Measurements from ENCODE around the gene SYT7.
A peak's percentile ranks its signal among the peaks of the same experiment; 100 is the strongest.
"Not testable (repeated sequence)": the region's sequence is repeated elsewhere in the genome, so short reads cannot be mapped to it uniquely, and the experiment has no call there.

SYT7 gene

GRCh38 chr11:61581030-61581928, at the start of gene SYT7:
Gene SYT7 (minus strand): TSS chr11:61581076. CDS start chr11:61580820, 256 bp downstream.
- DNase-seq: peak; percentile 60

GRCh38 chr11:61630089-61630488, 49.2 kb upstream of the SYT7 start:
- DNase-seq: no peak

GRCh38 chr11:61629082-61629833, 48.4 kb upstream of the SYT7 start:
- no peak for DNase-seq

GRCh38 chr11:61628662-61628970, 47.7 kb upstream of the SYT7 start:
- no peak for DNase-seq

- DNase-seq: no peak
Measured at GRCh38 chr11:61627850-61628661, 47.2 kb upstream of the SYT7 start.

- DNase-seq: no peak
Measured at GRCh38 chr11:61626580-61627380, 45.9 kb upstream of the SYT7 start.

- no peak for DNase-seq
Measured at GRCh38 chr11:61625525-61625924, 44.6 kb upstream of the SYT7 start.

- DNase-seq: no peak
Measured at GRCh38 chr11:61621917-61622585, 41.2 kb upstream of the SYT7 start.

GRCh38 chr11:61619471-61620226, 38.8 kb upstream of the SYT7 start:
- DNase-seq: no peak

- no peak for DNase-seq
Measured at GRCh38 chr11:61618978-61619377, 38.1 kb upstream of the SYT7 start.

- DNase-seq: no peak
Measured at GRCh38 chr11:61617515-61617914, 36.6 kb upstream of the SYT7 start.

- DNase-seq: no peak
Measured at GRCh38 chr11:61616434-61616833, 35.6 kb upstream of the SYT7 start.

- not testable (repeated sequence) for DNase-seq
Measured at GRCh38 chr11:61614782-61615181, 33.9 kb upstream of the SYT7 start.

- DNase-seq: no peak
Measured at GRCh38 chr11:61613870-61614269, 33.0 kb upstream of the SYT7 start.

- no peak for DNase-seq
Measured at GRCh38 chr11:61613051-61613450, 32.2 kb upstream of the SYT7 start.

- no peak for DNase-seq
Measured at GRCh38 chr11:61611309-61611708, 30.4 kb upstream of the SYT7 start.

GRCh38 chr11:61610905-61611304, 30.0 kb upstream of the SYT7 start:
- DNase-seq: no peak

- no peak for DNase-seq
Measured at GRCh38 chr11:61609980-61610366, 29.1 kb upstream of the SYT7 start.

GRCh38 chr11:61609000-61609979, 28.4 kb upstream of the SYT7 start:
- no peak for DNase-seq

All from NCI-H1436 treated with DMSO at 0.1 percent for 48 hours (cell line).